HG02938 (cell line): ENCODE measurements around the gene NTNG1.
A peak's percentile ranks its signal among the peaks of the same experiment; 100 is the strongest.

Source experiments
- ATAC-seq: cut with Tn5 transposase; IDR thresholded peaks from one replicate; pipeline ENCODE4 v1.9.1; 2021; ENCODE audit warnings: mild to moderate bottlenecking, moderate library complexity; ENCODE audit not compliant: unreplicated experiment

Gene NTNG1

GRCh38 chr1:107487506-107487905, 346.7 kb downstream of the NTNG1 start:
- no peak for ATAC-seq

GRCh38 chr1:107491582-107491981, 350.7 kb downstream of the NTNG1 start:
- no peak for ATAC-seq

DNA sequence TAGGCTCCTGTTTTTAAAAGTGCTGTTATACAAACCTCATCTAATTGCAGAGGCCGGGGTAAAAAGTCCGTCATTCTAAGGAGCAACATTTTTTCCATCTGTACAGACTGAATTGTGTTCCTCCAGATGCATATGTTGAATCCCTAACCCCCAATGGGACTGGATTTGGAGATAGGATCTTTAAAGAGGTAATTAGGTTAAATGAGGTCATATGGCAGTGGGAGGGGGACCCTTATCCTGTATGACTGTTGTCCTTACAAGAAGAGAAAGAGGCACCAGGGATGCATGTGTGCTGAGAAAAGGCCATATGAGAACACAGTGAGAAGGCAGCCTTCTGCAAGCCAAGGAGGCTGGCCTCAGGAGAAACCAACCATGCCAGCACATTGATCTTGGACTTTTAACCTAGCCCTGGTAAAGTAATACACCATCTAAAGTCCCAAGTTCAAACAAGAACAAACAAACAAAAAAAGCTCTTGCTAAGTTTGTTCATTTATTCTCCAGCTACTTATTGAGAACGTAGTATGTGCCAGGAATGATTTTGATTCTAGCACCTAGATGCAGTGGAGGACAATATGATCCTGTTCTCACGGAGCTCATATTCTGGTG, 352.4 kb downstream of the NTNG1 start:
- ATAC-seq, result no peak

DNA sequence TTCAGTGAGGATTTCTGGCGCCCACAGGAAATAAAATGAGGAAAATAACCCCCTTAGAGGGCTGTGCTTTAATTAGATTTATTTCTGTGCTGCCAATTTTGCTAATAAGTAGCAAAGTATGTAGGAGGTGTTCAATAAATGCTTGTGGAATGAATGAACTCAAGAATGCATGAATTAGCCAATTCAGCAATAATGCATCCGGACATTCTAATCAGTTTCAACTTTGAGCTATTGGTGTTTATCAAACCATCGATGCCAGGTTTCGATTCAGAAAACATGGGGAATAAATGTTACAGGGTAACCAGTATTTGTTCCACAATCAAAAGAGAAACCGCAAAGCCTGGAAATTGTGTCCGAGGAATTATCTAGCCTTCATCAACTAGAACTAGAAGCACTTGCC, 353.2 kb downstream of the NTNG1 start:
- ATAC-seq, result no peak

DNA sequence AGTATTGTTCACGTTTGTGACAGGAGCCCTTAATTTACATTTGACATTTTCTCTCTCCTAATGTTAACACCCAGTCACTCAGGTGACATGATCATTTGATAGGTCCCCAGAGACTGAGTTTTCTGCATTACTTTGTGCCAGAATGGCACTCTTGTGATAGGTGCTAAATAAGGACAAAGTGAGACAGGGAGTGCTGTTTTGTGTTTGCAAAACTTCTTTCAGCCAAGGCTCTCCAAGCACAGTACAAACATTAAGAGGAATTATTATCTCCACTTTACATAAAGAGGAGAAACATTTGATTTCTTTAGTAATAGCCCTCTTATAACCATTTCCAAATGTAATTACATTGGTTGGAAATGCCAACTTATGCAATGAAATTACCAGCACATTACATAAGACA, 355.2 kb downstream of the NTNG1 start:
- ATAC-seq, result no peak

GRCh38 chr1:107499139-107499744, 358.4 kb downstream of the NTNG1 start:
- peak; percentile 98 for ATAC-seq

DNA sequence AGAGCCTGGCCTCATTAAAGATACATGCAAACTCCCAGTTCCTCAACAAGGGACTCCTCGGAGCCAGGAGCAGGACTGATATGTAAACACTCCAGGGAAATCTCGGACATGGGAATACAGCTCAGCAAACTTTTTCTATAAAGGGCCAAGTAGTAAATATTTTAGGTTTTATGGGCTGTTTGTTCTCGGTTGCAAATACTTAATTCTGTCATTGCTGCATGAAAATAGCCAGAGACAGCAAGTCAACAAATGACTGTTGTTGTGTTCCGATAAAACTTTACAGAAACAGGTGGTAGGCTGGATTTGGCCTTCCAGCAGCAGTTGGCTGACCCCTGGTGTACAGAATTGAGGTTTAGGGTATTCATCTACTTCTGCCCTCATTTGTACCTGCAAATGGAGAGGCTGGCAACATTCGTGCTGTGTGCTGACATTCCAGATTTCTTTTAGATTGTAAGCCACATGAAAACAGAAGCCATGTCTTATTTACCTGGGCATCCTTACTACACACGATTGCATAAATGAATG, 360.3 kb downstream of the NTNG1 start:
- ATAC-seq, result no peak

DNA sequence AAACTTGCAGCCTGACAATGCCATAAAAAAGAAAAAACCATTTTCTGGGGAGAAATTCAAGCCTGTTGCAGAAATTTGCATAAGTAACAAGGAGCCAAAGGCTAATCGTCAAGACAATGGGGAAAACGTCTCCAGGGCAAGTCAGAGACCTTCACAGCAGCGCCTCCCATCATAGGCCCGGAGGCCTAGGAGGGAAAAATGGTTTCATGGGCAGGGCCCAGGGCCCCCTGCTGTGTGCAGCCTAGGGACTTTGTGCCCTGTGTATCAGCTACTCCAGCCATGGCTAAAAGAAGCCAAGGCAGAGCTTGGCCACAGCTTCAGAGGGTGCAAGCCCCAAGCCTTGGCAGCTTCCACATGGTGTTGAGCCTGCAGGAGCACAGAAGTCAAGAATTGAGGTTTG, 369.5 kb downstream of the NTNG1 start:
- no peak for ATAC-seq

GRCh38 chr1:107512836-107513235, 372.0 kb downstream of the NTNG1 start:
- no peak for ATAC-seq

DNA sequence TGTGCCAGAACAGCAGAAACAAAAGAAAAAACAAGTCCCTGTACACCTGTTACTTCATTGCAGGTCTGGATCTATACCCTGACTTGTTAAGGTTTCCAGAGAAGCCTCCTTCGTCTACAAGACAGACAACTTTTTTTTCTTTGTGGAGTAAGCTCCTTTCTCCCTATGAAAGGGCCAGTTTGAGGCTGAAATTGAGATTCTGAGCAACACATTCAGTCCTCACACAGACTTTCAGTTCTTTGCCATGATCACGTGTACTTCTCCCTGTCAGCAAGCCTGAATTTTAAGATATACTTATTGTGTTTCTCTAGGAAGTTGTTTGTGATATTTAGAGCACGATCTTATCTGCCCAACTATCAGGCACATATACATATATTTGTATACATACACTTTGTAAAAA, 374.0 kb downstream of the NTNG1 start:
- no peak for ATAC-seq

- ATAC-seq, result no peak
Observed at GRCh38 chr1:107515702-107516101, 374.9 kb downstream of the NTNG1 start.

DNA sequence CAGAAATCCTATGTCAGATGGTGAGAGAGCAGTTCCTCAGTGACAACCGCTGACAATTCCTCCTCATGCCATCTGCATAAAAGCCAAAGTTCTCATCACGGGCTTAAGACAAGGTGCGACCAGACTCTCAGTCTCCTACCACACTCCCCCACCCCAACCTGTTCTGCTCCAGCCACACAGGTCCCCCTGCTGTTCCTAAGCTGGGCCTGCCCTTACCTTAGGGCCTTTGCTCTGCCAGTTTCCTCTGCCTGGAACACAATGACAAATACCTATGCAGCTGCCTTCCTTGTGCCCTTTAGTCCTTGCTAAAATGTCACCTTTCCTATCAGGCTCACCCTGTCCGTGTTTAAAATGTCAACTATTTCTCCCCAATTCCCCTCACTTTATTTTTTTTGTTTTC, 382.2 kb downstream of the NTNG1 start:
- ATAC-seq, result no peak

DNA sequence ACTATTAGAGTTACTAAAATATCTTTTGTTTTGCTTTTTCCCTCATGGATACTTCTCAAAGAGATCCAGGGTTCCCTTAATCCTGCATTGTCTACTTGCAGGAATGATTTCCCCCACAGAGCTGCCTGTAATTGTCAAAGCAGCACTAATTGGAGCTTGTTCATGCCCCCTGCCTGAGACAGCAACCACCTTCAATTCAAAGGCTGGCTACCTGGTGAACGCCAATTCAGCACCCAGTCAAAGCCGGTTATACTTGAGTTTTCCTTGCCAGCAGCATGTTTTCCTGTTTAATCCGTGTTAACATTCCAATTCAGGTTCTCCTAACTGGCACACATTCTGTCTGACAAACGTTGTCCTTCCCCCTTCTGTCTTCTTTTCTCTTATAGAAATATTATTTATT, 382.9 kb downstream of the NTNG1 start:
- ATAC-seq, result no peak

GRCh38 chr1:107524301-107524700, 383.5 kb downstream of the NTNG1 start:
- no peak for ATAC-seq

- ATAC-seq, result no peak
Observed at GRCh38 chr1:107525145-107525544, 384.3 kb downstream of the NTNG1 start.

- no peak for ATAC-seq
Observed at GRCh38 chr1:107525961-107526360, 385.1 kb downstream of the NTNG1 start.

GRCh38 chr1:107526524-107527198, 385.8 kb downstream of the NTNG1 start:
- no peak for ATAC-seq

- ATAC-seq, result peak; percentile 96
Observed at GRCh38 chr1:107529511-107530149, 388.8 kb downstream of the NTNG1 start.

- ATAC-seq, result no peak
Observed at GRCh38 chr1:107530543-107530942, 389.7 kb downstream of the NTNG1 start.

DNA sequence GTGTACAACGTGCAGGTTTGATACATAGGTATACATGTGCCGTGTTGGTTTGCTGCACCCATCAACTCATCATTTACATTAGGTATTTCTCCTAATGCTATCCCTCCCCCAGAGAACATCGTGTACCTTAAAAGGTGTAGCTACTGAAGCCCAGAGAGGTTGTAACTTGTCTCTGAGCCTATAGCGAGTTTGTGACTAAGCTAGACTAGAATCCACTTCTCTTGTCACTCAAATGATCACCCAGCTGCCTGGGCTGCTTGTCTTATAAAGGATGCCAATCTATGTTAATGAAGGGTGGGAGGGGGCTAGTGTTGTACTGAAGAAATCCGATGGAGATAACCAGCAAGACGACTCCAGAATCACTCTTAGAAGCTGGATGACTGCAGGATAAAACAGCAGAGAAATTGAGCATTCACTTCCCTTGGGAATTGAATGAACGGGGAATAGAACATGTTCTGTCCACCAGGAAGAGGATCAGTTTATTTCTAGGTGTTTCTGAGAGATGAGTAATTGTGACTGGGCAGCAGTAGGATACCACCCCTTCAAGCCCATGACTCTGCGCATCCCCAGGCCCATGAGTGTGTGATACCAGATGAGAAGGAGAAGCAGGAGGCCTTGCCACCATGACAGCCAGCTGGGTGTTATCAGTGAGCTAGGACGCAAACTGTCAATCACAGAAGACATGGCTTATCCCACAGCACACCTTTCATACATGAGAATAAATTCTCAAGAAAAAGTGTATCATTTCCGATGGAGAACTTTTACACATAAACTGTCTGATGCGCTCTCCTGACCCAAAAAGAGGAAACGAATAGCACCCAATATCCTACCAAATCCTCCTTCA, 390.4 kb downstream of the NTNG1 start:
- no peak for ATAC-seq

- ATAC-seq, result no peak
Observed at GRCh38 chr1:107532318-107532717, 391.5 kb downstream of the NTNG1 start.
